Endothelial cell of umbilical vein (primary cell): ENCODE results near the gene ONECUT2. TPM values are rescaled to one million over a fixed set of nuclear protein-coding genes. Genes with fewer than 3 reads are reported as not detected.

Experiments used
- BruUV-seq: library from RNA; stranded (reverse); fragments of 400-500 nt; replicated peaks from 2 replicates; lab custom pipeline; 2021; lab: Mats Ljungman, UMichigan
- CTCF ChIA-PET: fragments of 300-600, 350-600 bp; sonication (Branson Sonifier 250); formaldehyde crosslinking; loops from one replicate; lab custom pipeline; 2021; ENCODE audit warnings: antibody characterized with exemption, inconsistent platforms; lab: Charles Lee
- POLR2A ChIA-PET: fragments of 300-600, 350-600 bp; sonication (Branson Sonifier 250); formaldehyde crosslinking; loops from one replicate; lab custom pipeline; 2021; ENCODE audit warnings: antibody characterized with exemption, inconsistent platforms; lab: Charles Lee
- DNase-seq: peaks from one replicate; pipeline ENCODE4 v3.0.0-alpha.2; 2011; ENCODE audit warnings: low read depth, low spot score
- FAIRE-seq: peaks from 2 replicates; lab custom pipeline; 2011; peaks lifted over from hg19 to GRCh38; lab: Jason Lieb, UNC
- H2AFZ ChIP-seq: 2 replicates; pipeline ENCODE4 v1.6.0; 2012; ENCODE audit warnings: low read depth, low read length, control low read depth, inconsistent platforms
- H3K27ac ChIP-seq: 2 replicates; pipeline ENCODE4 v1.5.1; 2011; ENCODE audit warnings: low read depth, mild to moderate bottlenecking, control low read depth, low read length, moderate library complexity; ENCODE audit not compliant: insufficient read depth
- H3K27me3 ChIP-seq, 2 experiments: 2 replicates each; pipeline versions ENCODE4 v1.6.0 to v1.6.1; 2011; ENCODE audit warnings: low read length in 2 of 2, mixed read lengths in 1 of 2; ENCODE audit not compliant: control insufficient read depth in 2 of 2, insufficient read depth in 2 of 2
- H3K36me3 ChIP-seq, 2 experiments: 2 replicates in 1 of 2; 3 replicates in 1 of 2; pipeline ENCODE4 v1.5.1; 2011; ENCODE audit warnings: low read length in 2 of 2, mild to moderate bottlenecking in 1 of 2, moderate library complexity in 1 of 2; ENCODE audit not compliant: control insufficient read depth in 2 of 2, insufficient read depth in 2 of 2; ENCODE audit errors: extremely low read depth in 1 of 2
- H3K4me1 ChIP-seq: 3 replicates; pipeline ENCODE4 v1.5.1; 2011; ENCODE audit warnings: mild to moderate bottlenecking, low read length; ENCODE audit not compliant: control insufficient read depth, insufficient read depth; ENCODE audit errors: extremely low read depth
- H3K4me2 ChIP-seq: 2 replicates; pipeline ENCODE4 v1.6.1; 2011; ENCODE audit warnings: low read length, control low read depth, mixed read lengths; ENCODE audit not compliant: insufficient read depth
- H3K4me3 ChIP-seq, 3 experiments: fragments of 200-600 bp in 1 of 3; sonication (generic), shearing (Covaris generic) in 1 of 3; replicated peaks in 1 of 3; 2 replicates each; pipeline ENCODE4 v1.5.1; 2011 to 2016; ENCODE audit warnings: control low read depth in 3 of 3, low read length in 3 of 3, mild to moderate bottlenecking in 2 of 3, inconsistent platforms in 1 of 3, low read depth in 1 of 3, moderate library complexity in 1 of 3; ENCODE audit not compliant: insufficient read depth in 1 of 3
- H3K79me2 ChIP-seq: 2 replicates; pipeline ENCODE4 v1.6.0; 2012; ENCODE audit warnings: low read length, inconsistent platforms; ENCODE audit not compliant: control insufficient read depth, insufficient read depth
- H3K9ac ChIP-seq: replicated peaks from 2 replicates; pipeline ENCODE3; 2011; ENCODE audit warnings: low read length, control low read depth; ENCODE audit not compliant: insufficient read depth; ENCODE audit errors: extremely low read depth
- H3K9me1 ChIP-seq: replicated peaks from 3 replicates; pipeline ENCODE4 v1.6.0; 2011; ENCODE audit warnings: mild to moderate bottlenecking, low read length; ENCODE audit not compliant: control insufficient read depth, insufficient read depth; ENCODE audit errors: extremely low read depth
- H3K9me3 ChIP-seq: replicated peaks from 2 replicates; pipeline ENCODE4 v1.5.1; 2012; ENCODE audit warnings: low read length, inconsistent platforms; ENCODE audit not compliant: control insufficient read depth, insufficient read depth
- H4K20me1 ChIP-seq: replicated peaks from 2 replicates; pipeline ENCODE3; 2011; ENCODE audit warnings: mild to moderate bottlenecking, low read length; ENCODE audit not compliant: control insufficient read depth, insufficient read depth; ENCODE audit errors: extremely low read depth
- CTCF ChIP-seq, 2 donors: IDR thresholded peaks; 1 replicate in 1 of 2; 2 replicates in 1 of 2; pipeline ENCODE4 v1.5.1; 2011; ENCODE audit warnings: low read length in 2 of 2, mild to moderate bottlenecking in 2 of 2, moderate library complexity in 2 of 2, control low read depth in 1 of 2, inconsistent platforms in 1 of 2, low read depth in 1 of 2; ENCODE audit not compliant: insufficient read depth in 1 of 2; ENCODE audit errors: extremely low read depth in 1 of 2
- EZH2 ChIP-seq: IDR thresholded peaks from 2 replicates; pipeline ENCODE4 v1.6.1; 2012; ENCODE audit warnings: borderline replicate concordance, low read depth, mild to moderate bottlenecking, moderate library complexity, low read length, inconsistent platforms; ENCODE audit not compliant: severe bottlenecking
- FOS ChIP-seq: IDR thresholded peaks from 2 replicates; pipeline ENCODE4 v1.6.1; 2011; ENCODE audit warnings: mild to moderate bottlenecking, low read length, moderate library complexity, borderline replicate concordance; ENCODE audit not compliant: insufficient read depth
- GATA2 ChIP-seq: IDR thresholded peaks from 2 replicates; pipeline ENCODE4 v1.7.0; 2011; ENCODE audit warnings: low read depth, mild to moderate bottlenecking, moderate library complexity, mixed read lengths, low read length; ENCODE audit not compliant: insufficient read length, insufficient read depth
- JUN ChIP-seq: IDR thresholded peaks from 2 replicates; pipeline ENCODE4 v1.6.1; 2011; ENCODE audit warnings: borderline replicate concordance, low read depth; ENCODE audit not compliant: insufficient read length, insufficient read depth
- MAX ChIP-seq: IDR thresholded peaks from 2 replicates; pipeline ENCODE4 v1.6.1; 2011; ENCODE audit not compliant: insufficient read depth, insufficient read length
- MYC ChIP-seq: IDR thresholded peaks from one replicate; pipeline ENCODE4 v1.6.1; 2011; ENCODE audit warnings: mild to moderate bottlenecking, low read depth, low read length
- POLR2A ChIP-seq: IDR thresholded peaks from 2 replicates; pipeline ENCODE4 v1.6.1; 2012; ENCODE audit warnings: low read depth, mild to moderate bottlenecking, control low read depth, low read length
- POLR2AphosphoS5 ChIP-seq: IDR thresholded peaks from 2 replicates; pipeline ENCODE4 v1.6.1; 2012; ENCODE audit warnings: low read depth, mild to moderate bottlenecking, control low read depth, low read length, moderate library complexity; ENCODE audit not compliant: insufficient read depth
- dilution Hi-C: fragments of 300-500 bp; cut with MboI; formaldehyde crosslinking; loops from one replicate; pipeline ENCODE4 v1.15.0; 2019; ENCODE audit warnings: low sequenced_read_pairs; ENCODE audit not compliant: extremely low pct_ligation_motif_present
- intact Hi-C: fragments of 100-400 bp; cut with micrococcal nuclease; formaldehyde crosslinking; loops from one replicate; pipeline ENCODE4 v1.10.0; 2022
- polyA plus RNA-seq, 4 experiments: library from polyadenylated mRNA; depleted of rRNA in 3 of 4; stranded (reverse) in 3 of 4; unstranded in 1 of 4; fragments of >200 nt; gene quantifications; 2 replicates each; pipeline versions ENCODE4 v1.2.1 to v1.2.3, GENCODE V29; 2011 to 2012; ENCODE audit warnings: missing spikeins in 1 of 4
- total RNA-seq: library from RNA; stranded (reverse); gene quantifications from 2 replicates; pipeline ENCODE4 v1.2.3, GENCODE V29; 2021

Gene ONECUT2
- total and polyA plus RNA-seq, 2 donors (not counting 3 experiments of a cell fraction or from before 2014, with no cell fraction given) = 0.01 to 0.62 TPM

GRCh38 chr18:57469884-57470283 lies 34.7 kb downstream of the ONECUT2 start:
- Histone ChIP-seq H3K27me3 (no peaks in the 10 kb centered on the region), H3K4me3 (no peak overlapping the region), H3K9me3 (no peaks in the 10 kb centered on the region), H3K9me1 (no peaks in the 10 kb centered on the region), H3K4me1 (no peaks in the 10 kb centered on the region), H3K79me2 (no peaks in the 10 kb centered on the region), H3K4me2 (no peak overlapping the region), H3K9ac (no peak overlapping the region), H4K20me1 (no peaks in the 10 kb centered on the region), H2AFZ (no peak overlapping the region), H3K36me3 (no peaks in the 10 kb centered on the region), H3K27ac (no peak overlapping the region)
- CTCF ChIA-PET = no interaction called here
- dilution Hi-C loops (no loop called here), intact Hi-C loops (no loop called here)
- TF ChIP-seq MAX = no peak
- no peak for TF ChIP-seq EZH2
- TF ChIP-seq CTCF (IDR thresholded peaks at IDR 0.05; ENCODE audit: extremely low read depth in 1 of 2, insufficient read depth in 1 of 2, low read depth in 1 of 2, low read length in 2 of 2) = no peak
- TF ChIP-seq POLR2A = no peak
- no peak for TF ChIP-seq GATA2
- TF ChIP-seq POLR2AphosphoS5 = no peak
- TF ChIP-seq FOS = no peak
- no peak for TF ChIP-seq MYC
- TF ChIP-seq JUN = no peak
- FAIRE-seq (no peak), DNase-seq (no peak)
- POLR2A ChIA-PET = no interaction called here
- no TSS peak for BruUV-seq
